Neural crest cell (in vitro differentiated cells): Measurements from ENCODE around the gene DIDO1. TPM values are rescaled to one million over a fixed set of nuclear protein-coding genes. Genes with fewer than 3 reads are reported as not detected.
A peak's percentile ranks its signal among the peaks of the same experiment; 100 is the strongest.

Experiments used
- DNase-seq: peaks from one replicate; pipeline ENCODE4 v3.0.0; 2021; ENCODE audit warnings: low read depth, mixed read lengths, low spot score
- H3K27ac Mint-ChIP-seq: one replicate; pipeline ENCODE4 v1.8.0; 2021; ENCODE audit warnings: mild to moderate bottlenecking, mixed read lengths; ENCODE audit not compliant: unreplicated experiment
- H3K27me3 Mint-ChIP-seq: 2 replicates; pipeline ENCODE4 v1.8.0; 2021; ENCODE audit warnings: low read depth, mild to moderate bottlenecking, mixed read lengths
- H3K36me3 Mint-ChIP-seq: 2 replicates; pipeline ENCODE4 v1.8.0; 2021; ENCODE audit warnings: low read depth, mild to moderate bottlenecking, mixed read lengths
- H3K4me1 Mint-ChIP-seq: 2 replicates; pipeline ENCODE4 v1.8.0; 2021; ENCODE audit warnings: mixed read lengths
- H3K4me3 Mint-ChIP-seq: one replicate; pipeline ENCODE4 v1.8.0; 2021; ENCODE audit warnings: mild to moderate bottlenecking, mixed read lengths
- H3K9me3 Mint-ChIP-seq: 2 replicates; pipeline ENCODE4 v1.8.0; 2021; ENCODE audit warnings: mixed read lengths
- total RNA-seq: library from RNA; stranded (reverse); gene quantifications from 2 replicates; pipeline ENCODE4 v1.2.1, GENCODE V29; 2021
- TF ChIP-seq, protein P1 (sequence below): fragments of 200-600 bp; sonication (generic); conservative IDR thresholded peaks from 2 replicates; pipeline ENCODE4 v1.5.0; 2021; ENCODE audit warnings: antibody characterized with exemption, mild to moderate bottlenecking

Gene DIDO1
- total RNA-seq, 1 donor from 2014 or later = 72.0 TPM

DNA sequence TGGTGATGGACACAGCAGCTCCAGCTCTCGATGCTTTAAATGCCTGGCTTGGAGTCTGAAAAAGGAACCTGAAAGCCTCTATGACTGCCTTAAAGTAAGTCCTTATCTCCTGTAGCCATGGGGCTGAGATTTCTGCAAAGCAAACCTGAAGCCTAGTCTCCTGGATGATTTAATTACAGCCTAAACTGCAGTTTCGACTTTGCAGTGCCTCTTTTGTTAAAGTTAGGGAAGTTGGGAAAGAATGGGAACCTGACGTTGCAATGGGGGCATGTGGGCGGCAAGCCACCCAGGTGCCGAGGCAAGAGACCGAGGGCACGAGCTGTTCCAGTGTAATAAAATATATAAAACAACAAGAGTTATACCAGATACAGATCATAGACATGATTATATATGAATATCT is 53.0 kb downstream of the DIDO1 start:
- H3K4me3 Mint-ChIP-seq = peak overlapping the region; percentile 49
- peaks cover 2% of the 10 kb centered on the region for H3K9me3 Mint-ChIP-seq
- DNase-seq = no peak
- no peak overlapping the region for H3K27ac Mint-ChIP-seq
- peaks cover 2% of the 10 kb centered on the region for H3K36me3 Mint-ChIP-seq
- peaks cover 13% of the 10 kb centered on the region for H3K27me3 Mint-ChIP-seq
- peaks cover 20% of the 10 kb centered on the region for H3K4me1 Mint-ChIP-seq
- TF ChIP-seq, protein P1, sequence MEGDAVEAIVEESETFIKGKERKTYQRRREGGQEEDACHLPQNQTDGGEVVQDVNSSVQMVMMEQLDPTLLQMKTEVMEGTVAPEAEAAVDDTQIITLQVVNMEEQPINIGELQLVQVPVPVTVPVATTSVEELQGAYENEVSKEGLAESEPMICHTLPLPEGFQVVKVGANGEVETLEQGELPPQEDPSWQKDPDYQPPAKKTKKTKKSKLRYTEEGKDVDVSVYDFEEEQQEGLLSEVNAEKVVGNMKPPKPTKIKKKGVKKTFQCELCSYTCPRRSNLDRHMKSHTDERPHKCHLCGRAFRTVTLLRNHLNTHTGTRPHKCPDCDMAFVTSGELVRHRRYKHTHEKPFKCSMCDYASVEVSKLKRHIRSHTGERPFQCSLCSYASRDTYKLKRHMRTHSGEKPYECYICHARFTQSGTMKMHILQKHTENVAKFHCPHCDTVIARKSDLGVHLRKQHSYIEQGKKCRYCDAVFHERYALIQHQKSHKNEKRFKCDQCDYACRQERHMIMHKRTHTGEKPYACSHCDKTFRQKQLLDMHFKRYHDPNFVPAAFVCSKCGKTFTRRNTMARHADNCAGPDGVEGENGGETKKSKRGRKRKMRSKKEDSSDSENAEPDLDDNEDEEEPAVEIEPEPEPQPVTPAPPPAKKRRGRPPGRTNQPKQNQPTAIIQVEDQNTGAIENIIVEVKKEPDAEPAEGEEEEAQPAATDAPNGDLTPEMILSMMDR = no peak

DNA sequence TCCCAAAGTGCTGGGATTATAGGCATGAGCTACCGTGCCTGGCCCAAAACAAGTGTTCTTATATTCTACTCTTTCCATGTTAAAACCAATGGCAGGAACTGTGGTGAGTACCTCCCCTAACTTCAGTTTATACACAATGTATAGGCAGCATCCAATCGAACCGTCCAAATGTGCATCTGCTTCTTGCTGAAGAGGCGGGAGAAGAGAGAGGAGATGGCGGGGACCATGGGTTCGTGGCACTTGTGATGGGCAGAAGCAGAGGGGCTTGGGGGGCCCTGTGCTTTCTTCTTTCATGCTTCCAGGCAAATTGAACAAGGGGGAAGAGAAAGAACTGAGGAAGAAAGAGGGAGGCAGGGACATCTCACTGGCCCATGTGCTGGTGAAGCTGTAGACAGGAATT is 53.4 kb downstream of the DIDO1 start:
- Mint-ChIP-seq H3K9me3 (peaks cover 2% of the 10 kb centered on the region), H3K4me3 (peak overlapping the region; percentile 45), H3K27me3 (peaks cover 15% of the 10 kb centered on the region), H3K27ac (no peak overlapping the region), H3K4me1 (peaks cover 20% of the 10 kb centered on the region), H3K36me3 (peaks cover 2% of the 10 kb centered on the region)
- TF ChIP-seq, protein P1 = no peak
- no peak for DNase-seq

DNA sequence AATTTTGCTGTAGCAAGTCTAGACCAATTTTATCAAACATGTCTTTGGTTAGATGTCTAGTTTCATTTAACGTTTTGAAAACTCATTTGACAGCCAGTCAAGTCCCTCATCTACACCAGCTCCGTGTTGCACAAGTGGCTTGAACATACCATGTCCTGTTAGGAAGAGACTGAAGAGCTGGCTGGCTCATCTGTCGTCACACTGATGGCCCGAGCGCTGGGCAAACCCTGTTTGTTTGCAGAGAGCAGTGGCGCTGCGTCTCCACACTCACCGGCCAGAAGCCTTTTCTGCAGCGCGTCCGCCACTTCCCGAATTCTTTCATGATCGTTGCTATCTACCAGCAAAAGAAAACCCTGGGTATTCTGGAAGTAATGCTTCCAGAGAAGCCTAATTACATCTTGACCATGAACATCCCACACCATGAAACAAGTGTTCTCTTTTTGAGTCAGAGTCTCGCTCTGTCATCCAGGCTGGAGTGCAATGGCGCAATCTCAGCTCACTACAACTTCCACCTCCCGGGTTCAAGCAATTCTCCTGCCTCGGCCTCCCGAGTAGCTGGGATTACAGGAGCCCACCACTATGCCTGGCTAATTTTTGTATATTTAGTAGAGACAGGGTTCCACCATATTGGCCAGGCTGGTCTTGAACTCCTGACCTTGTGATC is 54.0 kb downstream of the DIDO1 start:
- Mint-ChIP-seq H3K27ac (no peak overlapping the region), H3K9me3 (peaks cover 2% of the 10 kb centered on the region), H3K4me1 (peaks cover 20% of the 10 kb centered on the region), H3K4me3 (peak overlapping the region; percentile 45), H3K27me3 (peaks cover 15% of the 10 kb centered on the region), H3K36me3 (peaks cover 2% of the 10 kb centered on the region)
- TF ChIP-seq, protein P1 = no peak
- DNase-seq = no peak

DNA sequence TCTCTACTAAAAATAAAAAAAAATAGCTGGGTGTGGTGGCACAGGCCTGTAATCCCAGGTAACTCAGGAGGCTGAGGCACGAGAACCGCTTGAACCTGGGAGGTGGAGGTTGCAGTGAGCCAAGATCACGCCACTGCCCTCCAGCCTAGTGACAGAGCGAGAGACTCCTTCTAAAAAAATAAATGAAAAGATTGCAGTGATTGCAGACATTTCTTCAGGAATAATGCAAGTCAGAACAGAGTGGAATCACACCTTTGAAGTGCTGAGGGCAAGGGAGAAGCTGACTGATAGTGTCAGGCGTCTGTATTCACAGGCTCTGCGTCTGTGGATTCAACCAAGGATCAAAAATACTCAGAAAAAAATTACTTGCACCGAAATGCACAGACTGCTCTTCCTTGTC is 62.1 kb downstream of the DIDO1 start:
- TF ChIP-seq, protein P1 = no peak
- Mint-ChIP-seq H3K36me3 (no peaks in the 10 kb centered on the region), H3K4me1 (peaks cover 19% of the 10 kb centered on the region), H3K27me3 (peaks cover 15% of the 10 kb centered on the region), H3K4me3 (no peak overlapping the region), H3K27ac (no peak overlapping the region), H3K9me3 (peaks cover 2% of the 10 kb centered on the region)
- no peak for DNase-seq

DNA sequence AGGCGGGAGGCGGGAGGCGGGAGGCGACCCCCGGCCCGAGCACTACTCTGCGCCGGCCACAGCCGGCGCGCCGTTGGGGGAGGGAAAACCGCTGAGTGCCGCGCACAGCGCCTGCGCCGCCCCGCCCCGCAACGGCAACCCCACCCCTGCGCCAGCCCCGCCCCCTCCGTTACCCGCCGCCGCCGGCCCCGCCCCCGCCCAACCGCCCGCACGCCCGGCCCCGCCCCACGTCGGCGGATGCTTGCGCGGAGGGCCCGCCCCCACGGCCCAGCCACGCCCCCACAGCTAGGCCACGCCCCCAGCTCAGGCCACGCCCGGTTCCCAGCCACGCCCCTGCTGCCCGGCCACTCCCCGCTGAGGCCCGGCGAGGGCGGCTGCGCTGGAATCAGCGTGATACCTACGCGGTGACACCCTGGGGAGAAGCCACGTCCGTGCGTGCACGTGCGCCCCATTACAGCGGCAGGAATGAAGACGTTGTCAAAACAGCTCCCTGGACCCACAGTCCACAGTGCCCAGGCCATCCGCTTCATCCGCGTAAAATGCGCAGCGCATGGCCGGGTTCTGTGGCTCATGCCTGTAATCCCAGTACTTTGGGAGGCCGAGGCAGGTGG is 64.5 kb downstream of the DIDO1 start, which contains the start of gene TCFL5:
Gene TCFL5 (minus strand): TSS at position 97 of the 611 bp plus-strand sequence. CDS start 152 bp downstream, outside the sequence.
- Mint-ChIP-seq H3K9me3 (no peaks in the 10 kb centered on the region), H3K36me3 (peaks cover 3% of the 10 kb centered on the region), H3K4me1 (peaks cover 22% of the 10 kb centered on the region), H3K4me3 (peak within 1 kb of the TSS; percentile 78), H3K27ac (no peak within 1 kb of the TSS), H3K27me3 (peaks cover 13% of the 10 kb centered on the region)
- TF ChIP-seq, protein P1 = no peak
- DNase-seq = peak; percentile 95
